Superior temporal gyrus (tissue), 1 donor: ENCODE data around the gene RBFOX2.

Experiments
- DNase-seq: peaks from one replicate; pipeline ENCODE4 v3.0.0-alpha.2; 2016; ENCODE audit errors: extremely low spot score

RBFOX2 gene

DNA sequence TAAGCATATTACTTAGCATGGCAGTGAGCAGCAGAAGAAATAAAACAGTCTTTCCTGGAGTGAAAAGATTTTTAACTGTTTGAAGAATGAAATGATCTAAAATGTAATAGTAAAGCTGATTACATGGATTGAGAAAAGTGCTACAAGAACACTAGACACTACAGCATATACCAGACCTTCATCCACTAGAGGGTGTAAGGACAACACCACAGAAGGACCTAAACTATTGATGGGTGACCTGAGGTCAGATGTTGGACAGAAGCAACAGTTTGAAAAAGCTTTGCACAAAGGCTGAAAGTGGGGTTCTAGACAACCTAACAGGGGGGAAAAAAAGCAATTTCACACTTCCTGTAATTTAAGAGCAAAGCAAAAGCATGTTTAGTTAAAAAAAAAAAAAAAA is 97.7 kb downstream of the RBFOX2 start:
- peak; percentile 81 for DNase-seq

DNA sequence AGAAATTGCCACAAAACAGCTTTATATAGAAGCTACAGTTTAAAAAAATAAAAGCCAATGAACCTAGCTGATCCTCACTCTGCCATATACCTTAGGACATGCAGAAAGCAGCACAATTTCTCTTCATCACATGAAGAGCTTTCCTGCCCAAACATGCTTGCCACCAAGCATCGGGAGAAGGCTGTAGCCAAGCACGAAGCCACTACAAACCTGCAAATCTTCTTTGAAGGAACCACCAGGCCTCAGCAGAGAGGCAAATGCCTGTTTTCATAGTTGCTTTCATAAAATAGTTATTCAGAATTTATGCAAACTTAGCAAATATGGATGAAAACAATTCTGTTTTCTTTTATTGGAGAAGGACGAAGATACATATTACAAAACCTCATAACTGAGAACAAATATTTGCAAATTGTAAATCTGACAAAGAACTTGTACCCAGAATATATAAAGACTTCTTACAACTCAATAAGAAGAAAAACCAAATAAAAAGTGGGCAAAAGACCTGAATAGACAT is 100.3 kb downstream of the RBFOX2 start:
- no peak for DNase-seq

GRCh38 chr22:35923026-35923425 is 105.6 kb downstream of the RBFOX2 start:
- no peak for DNase-seq

DNA sequence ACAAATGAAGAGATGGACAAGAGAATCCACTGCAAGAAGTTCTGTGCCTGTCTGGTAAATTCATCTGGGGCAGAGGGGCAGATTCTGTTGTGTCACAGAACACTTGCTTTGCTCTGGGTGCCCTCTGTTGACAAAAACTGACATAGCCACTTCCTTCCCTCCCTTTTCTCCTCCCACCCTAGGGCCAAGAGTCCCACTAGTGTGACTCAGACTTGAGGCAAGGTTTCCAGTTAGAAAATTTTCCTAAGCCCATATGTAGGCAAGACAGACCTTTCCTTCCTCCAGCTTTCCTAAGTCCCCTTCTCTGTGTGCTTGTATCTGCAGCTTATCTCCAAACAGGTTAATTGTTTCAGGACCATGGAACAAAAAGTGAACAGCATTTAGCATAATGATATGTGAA is 106.8 kb downstream of the RBFOX2 start:
- peak; percentile 79 for DNase-seq

GRCh38 chr22:35921044-35921443 is 107.6 kb downstream of the RBFOX2 start:
- DNase-seq = no peak

DNA sequence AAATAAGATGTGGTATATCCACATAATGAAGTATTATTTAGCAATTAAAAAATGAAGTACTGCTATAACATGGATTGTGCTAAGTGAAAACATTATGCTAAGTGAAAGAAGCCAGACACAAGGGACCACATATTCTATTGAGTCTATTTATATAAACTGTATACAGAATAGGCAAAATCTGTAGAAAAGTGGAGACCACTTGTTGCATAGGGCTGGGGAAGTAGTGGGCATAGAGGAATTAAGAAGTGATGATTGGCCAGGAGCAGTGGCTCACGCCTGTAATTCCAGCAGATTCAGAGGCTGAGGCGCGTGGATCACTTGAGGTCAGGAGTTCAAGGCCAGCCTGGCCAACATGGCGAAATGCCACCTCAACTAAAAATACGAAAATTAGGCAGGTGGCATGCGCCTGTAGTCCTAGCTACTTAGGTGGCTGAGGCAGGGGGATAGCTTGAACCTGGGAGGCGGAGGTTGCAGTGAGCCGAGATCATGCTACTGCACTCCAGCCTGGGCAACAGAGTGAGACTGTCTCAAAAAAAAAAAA is 109.6 kb downstream of the RBFOX2 start:
- no peak for DNase-seq

DNA sequence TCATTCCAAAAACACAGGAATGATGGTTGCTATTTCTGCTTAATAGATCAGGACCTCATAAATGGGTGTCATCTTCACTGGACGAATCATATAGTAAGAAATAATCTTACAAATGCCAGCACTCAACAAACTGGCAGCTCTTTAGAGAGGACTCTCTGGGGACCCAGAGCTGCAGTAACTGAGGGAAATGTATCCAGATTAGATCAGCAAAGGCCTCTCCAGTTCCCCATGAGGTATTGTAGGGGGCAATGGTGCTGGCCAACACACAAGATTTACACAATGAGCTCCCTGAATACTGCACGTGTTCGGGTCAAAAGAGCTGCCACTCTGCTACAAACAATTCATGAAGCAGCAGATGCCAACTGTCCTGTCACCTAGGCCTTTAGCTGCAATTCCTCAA is 110.2 kb downstream of the RBFOX2 start:
- no peak for DNase-seq

GRCh38 chr22:35917651-35918050 is 111.0 kb downstream of the RBFOX2 start:
- DNase-seq = no peak

- peak; percentile 72 for DNase-seq
Measured at GRCh38 chr22:35915477-35916013, 113.1 kb downstream of the RBFOX2 start.

GRCh38 chr22:35914665-35915476 is 113.8 kb downstream of the RBFOX2 start:
- peak; percentile 97 for DNase-seq

GRCh38 chr22:35914357-35914664 is 114.3 kb downstream of the RBFOX2 start:
- DNase-seq = no peak

DNA sequence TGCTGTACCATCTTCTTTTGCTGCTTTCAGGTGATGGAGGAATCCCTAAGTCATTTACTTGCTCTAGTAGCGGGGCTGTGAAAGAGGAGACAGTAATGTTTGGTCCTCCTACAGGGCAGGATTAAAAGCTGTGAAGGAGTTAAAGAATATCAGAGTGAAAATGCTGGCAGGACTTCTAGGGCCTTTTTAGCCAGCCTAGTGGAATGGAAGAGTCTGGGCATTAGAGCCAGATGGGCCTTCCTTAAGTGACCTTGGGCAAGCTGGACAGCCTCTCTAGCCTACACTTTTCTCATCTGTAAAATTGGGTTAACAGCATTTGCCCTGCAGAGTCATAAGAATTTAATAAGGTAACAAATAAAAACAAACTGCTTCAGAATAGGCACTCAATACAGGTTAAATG is 114.7 kb downstream of the RBFOX2 start:
- no peak for DNase-seq

- no peak for DNase-seq
Measured at GRCh38 chr22:35912658-35913057, 116.0 kb downstream of the RBFOX2 start.

- no peak for DNase-seq
Measured at GRCh38 chr22:35911877-35912276, 116.7 kb downstream of the RBFOX2 start.

GRCh38 chr22:35910926-35911325 is 117.7 kb downstream of the RBFOX2 start:
- DNase-seq = no peak

DNA sequence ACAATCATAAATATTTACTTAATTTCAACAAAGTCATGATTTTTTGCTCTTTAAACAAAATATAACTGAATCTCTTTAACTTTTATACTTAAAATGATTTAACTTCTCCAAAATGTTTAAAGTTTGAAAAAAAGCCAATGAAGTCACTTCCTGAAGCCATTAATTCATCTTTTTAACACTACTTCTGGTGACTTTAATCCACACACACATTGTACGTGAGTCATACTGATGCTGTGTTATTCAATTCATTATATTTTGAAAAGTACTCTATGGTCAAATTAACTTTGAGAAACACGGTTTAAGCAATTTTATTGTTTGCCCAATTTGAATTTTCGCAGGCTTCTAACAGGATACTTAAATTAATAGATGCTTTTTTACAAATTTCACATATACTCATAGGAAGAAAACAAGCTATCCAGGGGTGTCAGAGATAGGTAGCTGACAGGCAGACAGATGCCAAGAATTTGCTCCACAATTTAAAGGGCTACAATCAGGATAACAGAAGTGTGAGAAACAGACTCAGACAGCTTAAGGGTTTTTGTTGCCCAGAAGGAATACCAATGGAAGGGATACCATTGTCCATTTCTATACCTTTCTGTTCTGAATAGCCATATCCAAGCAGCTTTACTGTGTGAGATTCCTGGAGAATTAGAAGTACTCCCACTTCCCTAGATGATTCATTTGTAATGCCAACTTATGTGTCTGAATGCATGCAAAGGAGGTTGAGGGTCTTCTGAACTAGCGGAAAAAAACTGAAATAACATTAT is 118.4 kb downstream of the RBFOX2 start:
- no peak for DNase-seq

- no peak for DNase-seq
Measured at GRCh38 chr22:35905894-35906293, 122.7 kb downstream of the RBFOX2 start.

DNA sequence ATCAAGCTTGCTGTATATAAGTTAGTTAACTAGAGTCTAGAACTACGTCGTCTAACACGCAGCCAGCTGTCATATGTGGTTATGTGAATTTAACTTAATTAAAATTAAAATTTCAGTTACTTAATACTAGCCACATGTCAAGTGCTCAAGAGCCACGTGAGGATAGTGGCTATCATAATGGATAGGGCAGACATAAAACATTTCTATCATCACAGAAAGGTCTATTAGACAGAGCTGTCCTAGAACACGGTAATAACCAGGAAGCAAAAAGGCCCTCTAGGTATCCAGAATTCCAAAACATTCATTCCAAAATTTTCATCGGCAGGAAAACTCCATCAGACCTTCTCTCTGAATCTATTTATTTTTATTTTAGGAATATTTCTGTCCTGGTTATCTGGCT is 123.9 kb downstream of the RBFOX2 start:
- DNase-seq = no peak

GRCh38 chr22:35904336-35904692 is 124.3 kb downstream of the RBFOX2 start:
- no peak for DNase-seq

DNA sequence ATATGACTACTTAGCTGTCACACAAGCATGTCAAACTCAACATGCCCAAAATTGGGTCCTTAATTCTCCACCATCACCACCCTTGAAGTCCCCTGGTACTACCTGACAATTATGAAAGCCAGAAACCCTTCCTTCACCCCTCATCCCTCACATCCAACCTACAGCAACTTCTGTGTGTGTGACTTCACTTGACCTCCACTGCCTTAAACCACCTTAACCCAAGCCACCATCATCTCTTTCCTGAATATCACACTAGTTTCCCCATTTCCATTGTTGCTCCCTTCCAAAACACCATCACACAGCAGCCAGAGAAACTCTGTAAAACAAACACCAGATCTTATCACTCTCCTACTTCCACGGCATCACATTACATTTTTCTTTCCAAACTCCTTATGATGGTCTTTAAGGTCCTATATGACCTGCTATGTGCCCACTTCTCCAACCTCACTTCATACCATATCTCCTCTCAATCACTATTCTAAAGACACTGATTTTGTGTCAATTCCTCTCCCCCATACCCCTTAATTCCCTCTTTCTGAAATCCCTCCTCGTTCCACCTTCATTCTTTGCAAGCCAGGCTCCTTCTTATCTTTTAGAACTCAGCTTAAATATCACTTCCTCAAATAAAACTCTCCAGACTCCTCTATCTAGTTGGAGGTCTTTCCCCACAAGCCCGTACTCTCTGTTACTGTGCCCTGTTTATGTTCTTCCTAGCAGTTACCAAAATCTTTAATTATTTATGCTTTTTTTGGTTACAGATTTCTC is 124.9 kb downstream of the RBFOX2 start:
- no peak for DNase-seq

- no peak for DNase-seq
Measured at GRCh38 chr22:35900483-35901168, 128.0 kb downstream of the RBFOX2 start.
